ENCODE results near the gene RAP2A. TPM values are rescaled to one million over a fixed set of nuclear protein-coding genes. Genes with fewer than 3 reads are reported as not detected.

Gene RAP2A
- total RNA-seq: 10 to 100 TPM; 39.2 to 45.2 TPM

DNA sequence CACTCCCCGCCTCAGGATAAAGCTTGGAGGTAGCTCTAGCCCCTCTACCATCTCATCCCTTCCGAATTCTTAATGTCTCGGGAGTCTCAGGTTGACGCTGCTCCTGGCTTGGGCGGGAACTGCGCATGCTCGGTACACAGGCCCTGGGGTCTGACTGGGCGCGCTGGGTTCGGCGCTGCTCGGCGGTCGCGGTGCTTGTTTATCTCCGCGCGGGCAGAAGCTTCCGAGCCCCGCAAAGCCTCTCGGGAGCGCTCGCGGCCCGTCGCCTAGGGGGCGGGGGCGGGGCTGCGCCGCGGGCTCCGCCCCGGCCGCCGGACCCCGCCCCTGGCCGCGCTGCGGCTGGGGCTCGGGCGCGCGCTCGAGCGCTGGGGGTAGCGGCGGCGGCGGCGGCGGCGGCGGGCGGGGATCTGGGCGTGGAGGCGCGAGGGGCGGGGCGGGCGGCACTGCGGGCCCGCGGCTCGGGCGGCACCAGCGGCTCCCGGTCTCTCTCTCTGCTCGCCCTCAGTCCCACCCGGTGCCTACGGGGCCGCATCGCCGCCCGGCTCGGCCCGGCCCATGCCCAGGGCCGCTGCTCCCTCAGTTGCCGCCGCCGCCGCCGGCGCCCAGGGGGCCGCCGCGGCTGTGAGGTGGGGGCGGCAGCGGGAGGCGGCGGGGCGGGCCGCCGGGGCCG, at the start of gene RAP2A:
RAP2A (plus strand) TSS at position 443 of the 670 bp plus-strand sequence. CDS start 302 bp downstream, outside the sequence.
- H3K36me3 Mint-ChIP-seq: peaks cover 11% of the 10 kb centered on the region

DNA sequence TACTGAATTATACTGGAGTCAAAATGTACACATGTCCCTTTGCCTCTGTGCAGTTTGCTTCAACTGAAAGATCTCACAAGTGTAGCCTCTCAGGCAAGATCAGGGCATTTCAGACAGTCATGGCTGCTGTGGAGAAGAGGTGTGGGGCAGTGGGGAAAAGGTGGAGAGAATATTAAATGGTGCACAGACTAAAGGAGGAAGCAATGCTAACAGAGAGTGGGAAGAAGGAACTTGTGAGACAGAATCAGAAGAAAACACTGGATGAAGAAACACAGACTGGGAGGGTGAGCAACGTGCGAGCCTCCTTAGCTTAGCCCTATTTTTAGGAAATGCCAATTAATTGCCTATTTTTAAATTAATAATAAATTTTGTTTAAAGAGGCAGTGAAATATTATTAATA, 49.6 kb upstream of the RAP2A start:
- H3K36me3 Mint-ChIP-seq: peaks cover 12% of the 10 kb centered on the region
- H3K27me3 Mint-ChIP-seq: no peaks in the 10 kb centered on the region
- no peak overlapping the region for H3K27ac Mint-ChIP-seq
- no peak overlapping the region for H3K4me3 Mint-ChIP-seq
- peaks cover 22% of the 10 kb centered on the region for H3K4me1 Mint-ChIP-seq
- no peak for ATAC-seq
- CTCF ChIA-PET: no interaction called here
- no peak for DNase-seq
- H3K9me3 Mint-ChIP-seq (ENCODE audit: low read depth): no peaks in the 10 kb centered on the region

More for the DNA sequence above, at the start of gene RAP2A:
- Mint-ChIP-seq H3K27me3 (peaks cover 6% of the 10 kb centered on the region), H3K4me1 (peaks cover 32% of the 10 kb centered on the region), H3K27ac (peak within 1 kb of the TSS; percentile 100), H3K9me3 (ENCODE audit: low read depth) (no peaks in the 10 kb centered on the region), H3K4me3 (peak within 1 kb of the TSS; percentile 93)
- CTCF ChIA-PET: interaction anchor here (0.7 to 1.9 kb wide), 4 partner anchors 18 to 212 kb away, joined by 3 to 4 read pairs (median 3); partner anchors contain the start of gene MBNL2
- peak; percentile 64 for ATAC-seq
- DNase-seq: peak; percentile 94

DNA sequence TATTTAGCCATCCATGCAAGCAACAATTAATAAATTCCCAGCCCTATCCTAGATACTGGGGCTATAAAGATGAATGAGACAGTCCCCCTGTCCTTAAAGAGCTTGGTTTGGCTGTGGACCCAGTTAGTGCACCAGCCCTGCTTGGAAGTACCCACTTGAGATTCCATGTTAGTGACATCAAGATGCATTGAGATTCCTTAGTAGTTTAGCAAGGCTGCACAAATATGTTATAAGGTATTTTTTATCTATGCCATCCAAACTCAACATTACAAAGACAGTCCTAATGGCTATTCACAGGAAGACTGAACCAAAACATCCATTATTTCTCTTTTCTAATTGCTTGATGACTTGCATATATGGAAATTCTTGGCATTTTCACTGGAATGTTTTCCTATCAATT, 48.8 kb upstream of the RAP2A start:
- Mint-ChIP-seq H3K4me3 (no peak overlapping the region), H3K27ac (no peak overlapping the region), H3K27me3 (no peaks in the 10 kb centered on the region), H3K36me3 (peaks cover 12% of the 10 kb centered on the region), H3K9me3 (ENCODE audit: low read depth) (no peaks in the 10 kb centered on the region), H3K4me1 (peaks cover 22% of the 10 kb centered on the region)
- ATAC-seq (no peak), DNase-seq (no peak)
- CTCF ChIA-PET: interaction anchor here (0.9 kb wide), 1 partner anchor 275 kb away, joined by 3 read pairs; no protein-coding TSS in a partner anchor

DNA sequence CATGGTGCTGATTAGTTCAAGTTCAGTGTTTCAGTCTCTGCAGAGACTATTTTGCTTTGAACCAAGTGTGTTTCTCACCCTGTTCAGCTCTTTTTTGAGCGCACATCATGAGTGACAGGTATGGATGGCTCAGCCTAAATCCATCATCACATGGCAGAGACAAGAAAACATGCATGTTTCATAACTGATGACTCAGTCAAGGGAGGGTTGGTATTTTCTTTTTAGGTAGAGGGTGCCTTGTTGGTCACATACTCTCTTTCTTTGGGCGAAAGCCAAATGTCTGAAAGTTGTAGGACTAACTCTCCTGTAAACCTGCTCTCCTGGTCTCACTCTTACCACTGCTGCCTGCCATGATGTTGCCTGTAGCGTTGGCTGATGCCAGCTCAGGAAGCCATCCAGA, 48.1 kb upstream of the RAP2A start:
- CTCF ChIA-PET: interaction anchor here (0.9 to 1.0 kb wide), 2 partner anchors 43 to 276 kb away, joined by 3 read pairs; no protein-coding TSS in a partner anchor
- ATAC-seq (no peak), DNase-seq (no peak)
- no peak overlapping the region for H3K27ac Mint-ChIP-seq
- no peaks in the 10 kb centered on the region for H3K27me3 Mint-ChIP-seq
- H3K4me1 Mint-ChIP-seq: peaks cover 22% of the 10 kb centered on the region
- H3K9me3 Mint-ChIP-seq (ENCODE audit: low read depth): no peaks in the 10 kb centered on the region
- no peak overlapping the region for H3K4me3 Mint-ChIP-seq
- H3K36me3 Mint-ChIP-seq: peaks cover 12% of the 10 kb centered on the region

DNA sequence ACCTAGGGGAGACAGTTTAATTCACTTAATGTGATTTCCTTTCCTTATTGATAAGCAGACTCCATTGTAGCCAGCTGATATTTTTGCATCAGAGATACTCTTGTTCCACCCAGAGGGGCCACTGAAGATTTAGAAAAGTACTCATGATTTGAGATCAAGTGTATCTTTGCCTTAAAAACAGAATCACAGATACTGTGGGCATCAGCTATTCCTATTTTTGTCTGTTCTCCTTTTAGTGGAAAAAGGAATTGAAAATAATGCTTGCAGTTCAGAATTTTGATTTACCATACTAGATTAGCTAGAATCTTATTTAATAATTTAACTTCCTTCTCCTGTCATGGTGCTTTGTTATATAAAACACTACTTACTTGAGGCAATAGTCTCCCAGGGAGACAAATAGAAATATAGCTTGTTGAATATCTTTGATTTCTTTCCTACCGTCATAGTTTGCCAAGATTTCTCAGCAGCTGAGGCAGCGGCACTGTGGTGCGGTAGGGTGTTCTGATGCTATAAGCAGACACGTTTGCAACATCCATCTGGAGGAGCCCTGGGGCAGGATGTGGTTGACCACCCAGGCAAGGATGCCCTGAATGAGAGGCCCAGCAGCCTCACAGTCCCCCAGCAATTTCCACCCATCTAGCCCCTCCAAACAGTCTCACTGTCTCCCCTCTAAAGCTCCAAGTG, 47.0 kb upstream of the RAP2A start:
- CTCF ChIA-PET: interaction anchor here (0.9 to 1.3 kb wide), 5 partner anchors 17 to 277 kb away, joined by 3 to 6 read pairs (median 3); no protein-coding TSS in a partner anchor
- peak; percentile 83 for DNase-seq
- peak; percentile 90 for ATAC-seq
- H3K36me3 Mint-ChIP-seq: peaks cover 11% of the 10 kb centered on the region
- no peaks in the 10 kb centered on the region for H3K9me3 Mint-ChIP-seq (ENCODE audit: low read depth)
- peak overlapping the region; percentile 66 for H3K27ac Mint-ChIP-seq
- H3K27me3 Mint-ChIP-seq: no peaks in the 10 kb centered on the region
- H3K4me1 Mint-ChIP-seq: peaks cover 22% of the 10 kb centered on the region
- H3K4me3 Mint-ChIP-seq: no peak overlapping the region

DNA sequence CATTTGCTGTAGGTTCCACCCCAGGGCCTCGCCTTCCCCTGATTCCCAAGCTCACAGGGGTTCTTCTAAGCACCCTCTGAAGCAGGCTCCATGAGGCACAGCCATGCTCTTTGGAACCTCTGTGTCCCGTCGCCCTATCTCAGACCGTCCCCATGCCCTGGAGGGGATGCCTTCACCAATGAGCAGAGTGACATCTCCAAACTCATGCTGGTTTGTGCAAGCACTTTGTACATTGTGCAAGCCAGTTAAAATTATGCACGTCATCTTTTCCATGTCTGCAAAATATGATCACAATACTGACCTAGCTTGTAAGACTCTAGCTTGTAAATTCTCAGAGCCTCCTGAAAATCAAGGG, 46.5 kb upstream of the RAP2A start:
- Mint-ChIP-seq H3K27ac (peak overlapping the region; percentile 66), H3K27me3 (no peaks in the 10 kb centered on the region), H3K4me1 (peaks cover 22% of the 10 kb centered on the region), H3K4me3 (no peak overlapping the region), H3K9me3 (ENCODE audit: low read depth) (no peaks in the 10 kb centered on the region), H3K36me3 (peaks cover 11% of the 10 kb centered on the region)
- CTCF ChIA-PET: interaction anchor here (0.9 to 1.3 kb wide), 4 partner anchors 17 to 277 kb away, joined by 3 to 6 read pairs (median 3); no protein-coding TSS in a partner anchor
- DNase-seq (no peak), ATAC-seq (no peak)

DNA sequence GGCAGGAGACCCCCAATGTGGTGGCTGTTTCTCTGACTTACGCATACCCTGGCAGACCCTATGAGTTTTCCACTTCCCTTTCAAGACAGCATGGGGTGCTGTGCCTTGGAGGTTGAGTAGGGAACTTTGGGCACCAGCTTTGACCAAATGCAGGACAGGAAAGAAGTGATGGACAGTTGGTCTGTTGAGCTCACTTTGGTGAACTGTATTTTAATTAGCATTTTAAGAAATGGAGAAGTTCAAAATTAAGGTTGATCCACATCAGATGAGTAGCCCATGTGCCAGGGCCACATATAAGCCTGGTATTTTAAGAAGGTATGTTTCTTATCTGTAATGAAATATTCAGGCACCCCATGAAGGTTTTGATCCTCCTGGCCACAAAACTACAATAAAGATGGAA, 46.1 kb upstream of the RAP2A start:
- no peak for DNase-seq
- CTCF ChIA-PET: interaction anchor here (0.9 to 1.3 kb wide), 3 partner anchors 18 to 278 kb away, joined by 3 to 6 read pairs (median 3); no protein-coding TSS in a partner anchor
- no peaks in the 10 kb centered on the region for H3K27me3 Mint-ChIP-seq
- H3K4me3 Mint-ChIP-seq: no peak overlapping the region
- ATAC-seq: no peak
- H3K36me3 Mint-ChIP-seq: peaks cover 8% of the 10 kb centered on the region
- no peaks in the 10 kb centered on the region for H3K9me3 Mint-ChIP-seq (ENCODE audit: low read depth)
- H3K4me1 Mint-ChIP-seq: peaks cover 22% of the 10 kb centered on the region
- H3K27ac Mint-ChIP-seq: no peak overlapping the region

DNA sequence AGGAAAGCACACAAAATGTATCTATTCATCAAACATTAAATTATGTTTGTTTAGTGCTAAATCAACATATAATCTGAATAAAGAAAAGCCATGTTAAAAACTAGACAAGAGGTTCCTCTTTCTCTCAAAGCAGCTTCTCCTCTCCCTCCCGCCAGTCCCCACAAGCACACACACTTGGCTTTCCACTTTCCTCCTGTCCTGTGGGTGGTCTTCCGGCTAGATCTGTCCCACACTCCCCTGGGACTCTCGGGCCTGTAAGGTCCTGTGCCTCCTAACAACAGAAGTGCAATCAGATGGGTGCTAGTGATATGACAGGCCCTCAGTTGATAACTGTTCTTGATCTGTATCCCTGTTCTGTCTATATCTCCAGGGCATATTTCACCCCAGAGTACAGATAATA, 45.6 kb upstream of the RAP2A start:
- Mint-ChIP-seq H3K9me3 (ENCODE audit: low read depth) (no peaks in the 10 kb centered on the region), H3K4me1 (peaks cover 22% of the 10 kb centered on the region), H3K27ac (no peak overlapping the region), H3K4me3 (no peak overlapping the region), H3K36me3 (peaks cover 8% of the 10 kb centered on the region), H3K27me3 (no peaks in the 10 kb centered on the region)
- ATAC-seq (no peak), DNase-seq (no peak)
- CTCF ChIA-PET: interaction anchor here (1.0 to 1.2 kb wide), 2 partner anchors 29 to 278 kb away, joined by 3 to 4 read pairs; no protein-coding TSS in a partner anchor

DNA sequence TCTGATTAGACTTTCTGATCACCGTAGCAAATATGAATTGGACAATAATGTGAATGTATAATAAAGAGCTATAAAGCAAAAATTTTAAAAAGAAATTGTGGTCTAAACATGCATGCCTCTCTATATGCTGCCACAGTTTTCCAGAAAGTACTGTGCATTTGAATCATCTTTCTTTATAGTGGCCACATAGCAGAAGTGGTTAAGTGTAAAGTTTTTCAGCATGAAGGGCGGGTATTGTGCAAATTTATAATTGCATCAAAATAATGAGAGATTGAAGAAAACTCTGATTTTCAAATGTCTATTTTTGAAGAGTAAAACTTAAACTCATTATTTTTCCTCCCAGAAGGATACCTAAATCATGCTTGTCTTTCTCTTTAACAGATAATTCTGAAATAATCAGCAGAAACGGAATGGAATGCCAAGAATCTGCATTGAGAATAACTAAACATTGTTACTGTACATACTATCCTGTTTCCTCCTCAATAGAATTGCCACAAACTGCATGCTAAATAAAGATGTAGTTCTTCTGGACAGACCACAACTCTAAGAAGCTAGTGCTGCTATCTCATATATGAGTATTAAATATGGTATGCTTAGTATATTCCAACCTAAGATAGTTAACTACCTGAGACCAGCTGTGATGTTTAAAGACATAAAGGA, 42.9 kb upstream of the RAP2A start:
- Mint-ChIP-seq H3K27ac (no peak overlapping the region), H3K4me3 (no peak overlapping the region), H3K9me3 (ENCODE audit: low read depth) (no peaks in the 10 kb centered on the region), H3K27me3 (no peaks in the 10 kb centered on the region), H3K4me1 (peaks cover 20% of the 10 kb centered on the region), H3K36me3 (peaks cover 3% of the 10 kb centered on the region)
- CTCF ChIA-PET: interaction anchor here (1.0 to 1.5 kb wide), 2 partner anchors 24 to 282 kb away, joined by 3 read pairs; no protein-coding TSS in a partner anchor
- DNase-seq (no peak), ATAC-seq (no peak)

DNA sequence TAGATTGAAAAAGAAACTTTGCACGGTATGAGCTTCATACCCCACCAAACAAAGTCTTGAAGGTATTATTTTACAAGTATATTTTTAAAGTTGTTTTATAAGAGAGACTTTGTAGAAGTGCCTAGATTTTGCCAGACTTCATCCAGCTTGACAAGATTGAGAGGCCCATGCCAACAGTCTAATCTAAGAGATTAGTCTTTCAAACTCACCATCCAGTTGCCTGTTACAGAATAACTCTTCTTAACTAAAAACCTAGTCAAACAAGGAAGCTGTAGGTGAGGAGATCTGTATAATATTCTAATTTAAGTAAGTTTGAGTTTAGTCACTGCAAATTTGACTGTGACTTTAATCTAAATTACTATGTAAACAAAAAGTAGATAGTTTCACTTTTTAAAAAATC, 41.9 kb upstream of the RAP2A start:
- Mint-ChIP-seq H3K9me3 (ENCODE audit: low read depth) (no peaks in the 10 kb centered on the region), H3K27ac (no peak overlapping the region), H3K4me3 (no peak overlapping the region), H3K27me3 (no peaks in the 10 kb centered on the region), H3K4me1 (peaks cover 10% of the 10 kb centered on the region), H3K36me3 (no peaks in the 10 kb centered on the region)
- DNase-seq (no peak), ATAC-seq (no peak)
- CTCF ChIA-PET: interaction anchor here (1.0 to 1.5 kb wide), 2 partner anchors 25 to 283 kb away, joined by 3 read pairs; no protein-coding TSS in a partner anchor

DNA sequence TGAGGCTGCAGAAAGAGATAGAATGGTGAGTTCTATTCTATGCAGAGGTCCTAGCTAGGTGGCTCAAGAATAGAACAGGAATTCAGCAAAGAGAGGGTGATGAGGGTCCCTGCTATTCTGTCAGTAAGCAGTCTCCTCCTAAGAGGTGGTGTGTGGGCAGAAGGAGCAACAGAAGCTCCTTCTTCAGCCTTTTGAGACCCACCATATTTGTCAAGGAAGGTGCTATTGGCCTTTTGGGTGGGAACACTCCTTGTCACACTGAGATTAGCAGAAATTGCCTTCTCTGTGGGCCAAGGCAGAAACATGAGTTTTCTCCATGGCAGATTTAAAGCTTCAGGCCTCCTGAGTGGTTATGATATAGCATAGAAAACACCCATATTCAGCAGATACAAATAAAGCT, 39.4 kb upstream of the RAP2A start:
- Mint-ChIP-seq H3K9me3 (ENCODE audit: low read depth) (no peaks in the 10 kb centered on the region), H3K4me1 (no peaks in the 10 kb centered on the region), H3K4me3 (no peak overlapping the region), H3K27ac (no peak overlapping the region), H3K27me3 (no peaks in the 10 kb centered on the region), H3K36me3 (no peaks in the 10 kb centered on the region)
- CTCF ChIA-PET: no interaction called here
- DNase-seq (no peak), ATAC-seq (no peak)

DNA sequence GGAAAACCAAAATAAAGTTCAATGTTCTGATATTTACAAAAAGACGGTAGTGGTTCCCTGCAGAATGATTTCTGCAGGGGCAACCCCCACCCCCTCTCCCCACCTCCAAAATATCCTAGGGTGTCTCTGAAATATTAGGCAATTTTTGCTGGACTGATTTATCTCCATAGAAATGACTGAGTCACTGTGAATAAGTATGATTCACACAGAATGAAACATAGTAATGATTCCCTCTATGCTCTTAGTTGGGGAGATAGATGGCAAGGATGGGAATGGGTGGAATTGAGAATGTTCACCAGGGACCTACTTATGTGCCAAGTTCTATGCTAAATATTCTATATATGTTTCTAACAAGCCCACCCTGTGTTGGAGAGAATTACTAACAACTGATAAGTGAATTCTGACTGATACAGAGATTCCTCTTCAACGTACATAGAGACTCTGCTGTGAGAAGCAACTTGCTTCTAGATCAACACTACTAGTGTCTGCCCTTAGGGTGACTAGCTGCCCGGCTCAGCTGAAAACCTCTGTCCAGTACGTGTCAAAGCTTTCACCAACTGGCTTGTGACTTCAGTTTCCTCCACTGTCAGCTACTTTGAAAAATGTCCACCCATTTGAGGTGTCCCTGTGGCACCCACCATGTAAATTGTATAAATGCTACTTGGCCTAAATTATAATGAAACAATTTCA, 38.4 kb upstream of the RAP2A start:
- Mint-ChIP-seq H3K27me3 (no peaks in the 10 kb centered on the region), H3K36me3 (no peaks in the 10 kb centered on the region), H3K4me3 (no peak overlapping the region), H3K9me3 (ENCODE audit: low read depth) (no peaks in the 10 kb centered on the region), H3K4me1 (no peaks in the 10 kb centered on the region), H3K27ac (no peak overlapping the region)
- DNase-seq (no peak), ATAC-seq (no peak)
- CTCF ChIA-PET: no interaction called here

DNA sequence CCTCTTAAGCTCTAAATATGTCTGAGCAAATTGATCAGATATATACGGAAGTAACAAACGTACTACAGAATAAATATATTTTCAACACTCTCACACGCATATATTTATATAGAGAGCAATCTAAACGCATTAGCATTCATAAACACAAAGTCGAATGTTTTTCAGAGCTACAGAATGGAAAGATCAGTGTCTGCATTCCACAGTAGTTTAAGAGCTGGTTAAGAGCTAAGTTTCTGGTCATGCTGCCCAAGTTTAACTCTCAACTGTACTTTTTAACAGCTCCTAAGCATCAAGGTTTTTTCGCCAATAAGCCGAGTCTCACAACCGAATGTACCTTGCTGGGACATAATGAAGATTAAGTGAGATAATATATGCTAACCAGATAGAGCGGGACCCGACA, 36.7 kb upstream of the RAP2A start:
- Mint-ChIP-seq H3K27me3 (peaks cover 2% of the 10 kb centered on the region), H3K4me3 (no peak overlapping the region), H3K36me3 (peaks cover 1% of the 10 kb centered on the region), H3K27ac (no peak overlapping the region), H3K9me3 (ENCODE audit: low read depth) (no peaks in the 10 kb centered on the region), H3K4me1 (no peaks in the 10 kb centered on the region)
- DNase-seq: no peak
- CTCF ChIA-PET: interaction anchor here (1.6 kb wide), 1 partner anchor 38 kb away, joined by 4 read pairs; no protein-coding TSS in a partner anchor
- ATAC-seq: no peak
